Measurements from ENCODE around the gene FXYD3. TPM values are rescaled to one million over a fixed set of nuclear protein-coding genes. Genes with fewer than 3 reads are reported as not detected.

The FXYD3 gene
- total and polyA plus RNA-seq, 2 of the 13 experiments (the other 11 are each of a cell fraction or from before 2014, with no cell fraction given) = 4.9 TPM; not detected in 1

GRCh38 chr19:35143818-35144217, 28.2 kb downstream of the FXYD3 start:
- CTCF ChIA-PET (ENCODE audit: low intra/inter-chr PET ratio, low total read pairs) = no interaction called here
- Histone ChIP-seq H3K36me3 (replicated peaks in 1 of 2; ENCODE audit: control insufficient read depth in 1 of 2, insufficient read depth in 2 of 2, low read length in 2 of 2) (no peaks in the 10 kb centered on the region), H3K9ac (ENCODE audit: insufficient read depth, low read depth, low read length) (no peak overlapping the region), H4K20me1 (ENCODE audit: insufficient read depth, low read length) (no peaks in the 10 kb centered on the region), H3K4me3 (replicated peaks in 1 of 3; ENCODE audit: insufficient read depth in 1 of 3, low read depth in 2 of 3, low read length in 3 of 3) (no peak overlapping the region), H3K27ac (ENCODE audit: extremely low read length, insufficient read depth, low read length) (no peak overlapping the region), H3K4me2 (ENCODE audit: low read depth, low read length) (no peak overlapping the region), H3K9me3 (ENCODE audit: low read length) (no peaks in the 10 kb centered on the region), H3K79me2 (ENCODE audit: insufficient read depth, low read length) (no peaks in the 10 kb centered on the region), H3K4me1 (ENCODE audit: insufficient read depth, low read length) (peaks cover 22% of the 10 kb centered on the region), H2AFZ (ENCODE audit: low read length) (no peak overlapping the region), H3K27me3 (ENCODE audit: control insufficient read depth in 1 of 2, insufficient read depth in 2 of 2, low read length in 2 of 2) (peaks cover 0 to 3% of the 10 kb centered on the region in 2 experiments; a peak in 2 of 5 replicates)
- 75% methylated on average over 3 of the region's 3 CpGs for WGBS (ENCODE audit: low lambda C conversion rate)
- ATAC-seq (no peak), FAIRE-seq (no peak), DNase-seq (ENCODE audit: low spot score) (no peak)
- in situ Hi-C loops (cut with HindIII; ENCODE audit: extremely low pct_ligation_motif_present, low pct_unique_long_range_greater_than_20kb) (no loop called here), intact Hi-C loops (cut with micrococcal nuclease; ENCODE audit: unreplicated experiment) (no loop called here)
- TF ChIP-seq ZNF468 (CRISPR knock-in tag; IDR thresholded peaks at IDR 0.05) (no peak), HNRNPLL (IDR thresholded peaks at IDR 0.05; ENCODE audit: low read depth, low read length, poor library complexity, severe bottlenecking) (no peak), HINFP (CRISPR knock-in tag; IDR thresholded peaks at IDR 0.05; ENCODE audit: low read depth) (no peak), SMAD3 (CRISPR knock-in tag; IDR thresholded peaks at IDR 0.05) (no peak), IKZF4 (CRISPR knock-in tag; IDR thresholded peaks at IDR 0.05; ENCODE audit: borderline replicate concordance, low read depth, not compliant biosample characterization) (no peak)
- TF ChIP-seq, protein P1, sequence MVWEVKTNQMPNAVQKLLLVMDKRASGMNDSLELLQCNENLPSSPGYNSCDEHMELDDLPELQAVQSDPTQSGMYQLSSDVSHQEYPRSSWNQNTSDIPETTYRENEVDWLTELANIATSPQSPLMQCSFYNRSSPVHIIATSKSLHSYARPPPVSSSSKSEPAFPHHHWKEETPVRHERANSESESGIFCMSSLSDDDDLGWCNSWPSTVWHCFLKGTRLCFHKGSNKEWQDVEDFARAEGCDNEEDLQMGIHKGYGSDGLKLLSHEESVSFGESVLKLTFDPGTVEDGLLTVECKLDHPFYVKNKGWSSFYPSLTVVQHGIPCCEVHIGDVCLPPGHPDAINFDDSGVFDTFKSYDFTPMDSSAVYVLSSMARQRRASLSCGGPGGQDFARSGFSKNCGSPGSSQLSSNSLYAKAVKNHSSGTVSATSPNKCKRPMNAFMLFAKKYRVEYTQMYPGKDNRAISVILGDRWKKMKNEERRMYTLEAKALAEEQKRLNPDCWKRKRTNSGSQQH (CRISPR knock-in tag; IDR thresholded peaks at IDR 0.05; ENCODE audit: low read depth) = no peak
- POLR2A ChIA-PET = no interaction called here
- no TSS peak for BruUV-seq (replicated peaks)
